Retinal pigment epithelial cell (primary cell): ENCODE data around the gene CDK7.
"Not testable (repeated sequence)": the region's sequence is repeated elsewhere in the genome, so short reads cannot be mapped to it uniquely, and the experiment has no call there.

Experiments
- DNase-seq: peaks from one replicate; pipeline ENCODE4 v3.0.0-alpha.2; 2010; ENCODE audit warnings: low read depth
- H3K4me3 ChIP-seq: 2 replicates; pipeline ENCODE4 v1.5.1; 2011; ENCODE audit warnings: mild to moderate bottlenecking, low read length, control low read depth, moderate library complexity
- CTCF ChIP-seq: conservative IDR thresholded peaks from 2 replicates; pipeline ENCODE4 v1.5.1; 2011; ENCODE audit warnings: low read depth, low read length, control low read depth, inconsistent platforms

CDK7 gene

GRCh38 chr5:69219939-69220338 lies 14.7 kb upstream of the CDK7 start:
- H3K4me3 ChIP-seq, result no peak overlapping the region
- DNase-seq, result no peak
- no peak for TF ChIP-seq CTCF

- H3K4me3 ChIP-seq, result not testable (repeated sequence)
Observed at GRCh38 chr5:69220371-69220770, 14.3 kb upstream of the CDK7 start.

GRCh38 chr5:69220833-69221232 lies 13.9 kb upstream of the CDK7 start:
- not testable (repeated sequence) for H3K4me3 ChIP-seq, DNase-seq

More at GRCh38 chr5:69220371-69220770, 14.3 kb upstream of the CDK7 start:
- DNase-seq, result not testable (repeated sequence)

- no peak for DNase-seq
- no peak overlapping the region for H3K4me3 ChIP-seq
- no peak for TF ChIP-seq CTCF
Observed at GRCh38 chr5:69224520-69224919, 10.2 kb upstream of the CDK7 start.

- no peak for DNase-seq
- no peak overlapping the region for H3K4me3 ChIP-seq
- TF ChIP-seq CTCF, result no peak
Observed at GRCh38 chr5:69225860-69226259, 8.8 kb upstream of the CDK7 start.

- H3K4me3 ChIP-seq, result no peak overlapping the region
- no peak for TF ChIP-seq CTCF
- DNase-seq, result no peak
Observed at GRCh38 chr5:69230181-69230580, 4.5 kb upstream of the CDK7 start.

- DNase-seq, result no peak
- no peak overlapping the region for H3K4me3 ChIP-seq
- no peak for TF ChIP-seq CTCF
Observed at GRCh38 chr5:69231281-69231680, 3.4 kb upstream of the CDK7 start.

GRCh38 chr5:69231851-69232250 lies 2.8 kb upstream of the CDK7 start:
- no peak for DNase-seq
- TF ChIP-seq CTCF, result no peak
- no peak overlapping the region for H3K4me3 ChIP-seq

- not testable (repeated sequence) for H3K4me3 ChIP-seq, DNase-seq
Observed at GRCh38 chr5:69236733-69237132, 2.0 kb downstream of the CDK7 start.
